Stimulated activated naive B cell treated with anti-CD40 and anti-IgM and Interleukin-4, amounts not matched to agents 10 μg/mL and 1 μg/mL and 100 μg/mL, for 72 hours (primary cell): Measurements from ENCODE around the gene LACTB.

Experiments
- ATAC-seq, 2 donors: fragments of 150-1000 bp; cut with Tn5 transposase; replicated peaks; 2 replicates each; pipeline ENCODE4 v1.10.0; 2021; ENCODE audit warnings: moderate library complexity in 1 of 2
- DNase-seq: peaks from one replicate; pipeline ENCODE4 v3.0.0; 2021
- H3K27ac Mint-ChIP-seq: one replicate; pipeline ENCODE4 v1.8.0; 2022; ENCODE audit warnings: mild to moderate bottlenecking, mixed read lengths
- H3K27me3 Mint-ChIP-seq, 2 donors: one replicate each; pipeline ENCODE4 v1.8.0; 2022; ENCODE audit warnings: mixed read lengths in 2 of 2
- H3K36me3 Mint-ChIP-seq, 2 donors: one replicate each; pipeline ENCODE4 v1.8.0; 2022; ENCODE audit warnings: mixed read lengths in 2 of 2, mild to moderate bottlenecking in 1 of 2
- H3K4me1 Mint-ChIP-seq, 2 donors: one replicate each; pipeline ENCODE4 v1.8.0; 2022; ENCODE audit warnings: mixed read lengths in 2 of 2, mild to moderate bottlenecking in 1 of 2
- H3K4me3 Mint-ChIP-seq, 2 donors: one replicate each; pipeline ENCODE4 v1.8.0; 2022; ENCODE audit warnings: mild to moderate bottlenecking in 2 of 2, mixed read lengths in 2 of 2, moderate library complexity in 1 of 2
- H3K9me3 Mint-ChIP-seq, 2 donors: one replicate each; pipeline ENCODE4 v1.8.0; 2022; ENCODE audit warnings: mixed read lengths in 2 of 2, mild to moderate bottlenecking in 1 of 2

LACTB gene

DNA sequence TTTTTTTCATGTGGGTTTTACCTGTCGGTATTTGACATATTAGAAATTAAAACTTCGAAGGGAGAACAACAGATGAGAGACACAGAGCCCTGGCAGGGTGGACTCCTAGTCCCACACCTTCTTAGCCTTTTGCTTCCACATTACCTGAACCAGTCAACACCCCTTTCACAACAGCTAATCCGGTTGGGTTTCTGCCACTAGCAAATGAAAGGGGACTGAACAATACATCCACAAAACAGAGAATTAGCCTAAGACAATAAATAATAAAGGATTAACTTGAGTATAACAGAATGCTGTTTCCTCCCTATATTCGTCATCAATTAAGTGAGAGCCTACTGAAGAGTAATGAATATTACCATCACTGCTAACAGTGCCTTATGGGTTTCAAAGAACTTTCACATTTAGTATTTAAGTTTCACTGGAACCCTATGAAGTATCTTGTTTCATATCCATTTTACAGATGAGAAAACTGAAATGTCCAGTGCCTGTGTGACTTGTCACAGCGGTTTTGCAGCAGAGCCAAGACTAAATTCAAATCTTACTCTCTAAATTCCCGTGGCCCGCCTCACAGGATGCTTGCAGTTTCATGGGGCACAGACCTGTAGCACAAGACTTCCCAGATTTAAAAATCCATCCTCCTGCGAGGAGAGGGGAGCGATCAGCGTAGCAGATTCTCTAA, 66.7 kb downstream of the LACTB start:
- Mint-ChIP-seq H3K36me3 (peaks cover 17 to 21% of the 10 kb centered on the region in 2 donors), H3K4me1 (peaks cover 28 to 50% of the 10 kb centered on the region in 2 donors), H3K27me3 (no peaks in the 10 kb centered on the region), H3K27ac (peak overlapping the region; percentile 93), H3K9me3 (no peaks in the 10 kb centered on the region), H3K4me3 (peak overlapping the region; percentile 94 to 95)
- ATAC-seq (peak; percentile 6 to 12), DNase-seq (no peak)

DNA sequence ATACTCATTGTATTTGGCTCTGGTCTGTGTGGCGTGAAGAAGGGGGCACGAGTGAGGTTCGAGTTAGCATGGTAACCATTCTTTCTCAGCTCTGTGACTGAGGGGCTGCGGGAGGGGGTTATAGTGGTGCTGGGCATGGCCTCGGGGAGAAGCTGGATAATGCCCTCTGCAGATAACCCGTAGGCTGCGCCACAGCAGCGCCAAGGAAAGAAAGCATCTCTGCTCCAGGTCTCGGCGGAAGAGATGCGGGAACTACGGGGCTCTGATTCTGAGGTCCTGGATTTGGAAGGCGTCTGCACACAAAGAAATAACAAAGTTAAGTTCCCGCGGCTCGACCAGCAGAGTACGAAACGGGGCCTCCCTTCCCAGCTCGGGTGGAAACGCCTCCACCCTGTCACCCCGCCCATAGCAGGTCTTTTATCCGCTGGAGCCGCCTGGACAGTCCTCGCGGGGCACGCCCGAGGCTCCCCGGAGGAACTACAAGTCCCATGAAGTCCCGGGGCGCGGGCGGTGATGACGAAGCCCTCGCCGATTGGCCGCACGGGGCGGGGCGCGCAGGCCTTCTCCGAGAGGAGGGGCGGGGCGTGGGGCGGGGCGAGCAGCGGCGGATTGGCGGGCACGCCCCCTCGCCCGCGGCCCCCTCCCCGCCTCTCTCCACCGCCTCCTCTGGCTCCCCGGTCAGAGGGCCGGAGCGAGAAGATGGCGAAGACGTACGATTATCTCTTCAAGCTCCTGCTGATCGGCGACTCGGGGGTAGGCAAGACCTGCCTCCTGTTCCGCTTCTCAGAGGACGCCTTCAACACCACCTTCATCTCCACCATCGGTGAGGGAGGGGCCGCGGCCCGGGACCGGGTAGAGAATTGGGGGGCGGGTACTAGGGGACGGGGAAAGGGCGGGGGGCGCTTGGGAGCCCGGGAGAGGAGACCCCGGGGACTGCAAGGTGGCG, 67.5 kb downstream of the LACTB start, which contains the start of gene RAB8B:
Gene RAB8B, plus strand, starts transcription at position 681 of the 946 bp plus-strand sequence. Its CDS starts 19 bp downstream, at position 700.
- Mint-ChIP-seq H3K36me3 (peaks cover 19 to 27% of the 10 kb centered on the region in 2 donors), H3K9me3 (no peaks in the 10 kb centered on the region), H3K4me1 (peaks cover 31 to 57% of the 10 kb centered on the region in 2 donors), H3K27ac (peak within 1 kb of the TSS; percentile 94), H3K27me3 (no peaks in the 10 kb centered on the region), H3K4me3 (peak within 1 kb of the TSS; percentile 94 to 95)
- DNase-seq (peak; percentile 95), ATAC-seq (peak; percentile 83 to 89)

DNA sequence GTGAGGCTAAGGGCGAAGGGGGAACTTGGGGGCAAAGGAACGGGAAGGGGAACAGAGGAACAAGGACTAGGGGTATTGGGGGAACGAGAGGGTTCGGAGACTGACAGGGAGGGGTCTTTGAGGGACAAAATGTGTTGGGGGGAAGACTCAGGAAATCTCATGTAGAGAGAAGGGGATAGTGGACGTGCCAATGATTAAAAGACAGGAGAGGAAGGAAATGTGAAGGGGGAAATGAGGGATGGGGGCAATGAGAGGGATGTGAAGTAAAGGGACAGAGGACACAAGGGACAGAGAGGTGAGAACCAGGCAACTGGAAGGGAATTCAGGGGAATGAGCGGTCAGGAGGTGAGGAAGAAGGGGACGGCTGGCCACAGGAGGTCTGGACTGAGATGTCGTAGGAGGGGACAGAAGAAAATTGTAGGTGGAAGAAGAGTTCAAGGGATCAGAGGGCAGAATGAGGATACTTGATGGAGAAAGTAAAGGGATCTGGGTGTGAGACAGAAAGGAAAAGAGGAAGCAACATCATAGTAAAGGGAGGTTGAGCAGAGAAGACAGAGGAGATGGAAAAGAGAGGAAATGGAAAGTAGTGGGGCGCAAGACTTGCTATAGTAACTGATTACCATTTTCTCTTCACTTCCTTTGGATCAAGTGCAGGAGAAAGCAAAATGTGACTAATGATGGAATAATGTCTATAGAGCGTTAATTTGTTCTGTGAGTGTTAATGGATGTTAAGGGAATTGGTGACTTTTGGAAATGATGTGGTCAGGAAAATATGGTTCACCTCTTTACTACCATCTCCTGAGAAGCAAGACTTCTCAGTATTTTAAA, 68.5 kb downstream of the LACTB start:
- Mint-ChIP-seq H3K27me3 (no peaks in the 10 kb centered on the region), H3K4me1 (peaks cover 36 to 63% of the 10 kb centered on the region in 2 donors), H3K36me3 (peaks cover 20 to 30% of the 10 kb centered on the region in 2 donors), H3K9me3 (no peaks in the 10 kb centered on the region), H3K4me3 (peak overlapping the region; percentile 94 to 95), H3K27ac (peak overlapping the region; percentile 94)
- ATAC-seq (no peak), DNase-seq (no peak)

DNA sequence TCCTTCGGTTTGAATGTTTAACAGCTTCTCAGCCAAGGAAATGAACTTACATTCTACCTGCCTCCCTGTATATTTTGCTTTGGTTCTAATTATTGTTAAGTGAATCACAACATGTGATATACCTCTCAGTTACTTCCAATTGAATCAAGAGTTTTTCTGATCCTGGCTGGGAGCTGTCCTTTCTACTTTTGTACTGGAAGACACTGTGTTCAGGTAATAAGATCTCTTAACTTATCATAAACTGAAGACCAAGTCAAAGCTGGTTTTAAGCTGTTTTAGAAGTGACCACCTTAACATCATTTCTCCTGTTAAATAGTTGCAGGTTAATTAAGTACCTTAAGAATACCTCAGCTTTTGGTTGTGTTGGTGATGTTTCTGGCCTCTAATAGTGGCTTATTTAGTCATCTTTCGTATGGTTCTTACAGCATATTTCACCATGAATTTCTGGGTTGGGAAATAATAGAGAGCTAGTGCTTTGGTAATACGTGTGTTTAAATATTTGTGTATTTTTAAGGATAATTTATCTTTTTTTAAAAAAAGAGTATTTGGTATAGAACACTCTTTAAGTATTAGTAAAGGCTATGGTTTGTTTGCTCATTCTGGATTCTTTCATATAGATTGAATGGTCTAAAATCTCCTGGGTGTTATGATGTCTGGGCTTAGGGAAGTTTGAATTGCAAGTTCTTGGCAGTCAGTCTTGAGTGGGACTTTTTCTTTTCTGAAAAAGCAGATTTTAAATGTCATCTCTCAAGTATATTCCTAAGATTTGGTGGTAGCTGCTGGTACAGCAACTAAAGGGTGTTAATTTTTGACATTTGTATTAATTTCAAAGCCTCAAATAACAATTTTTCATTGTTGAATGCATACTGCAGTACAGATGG, 69.3 kb downstream of the LACTB start:
- no peaks in the 10 kb centered on the region for H3K9me3 Mint-ChIP-seq
- peaks cover 41 to 72% of the 10 kb centered on the region in 2 donors for H3K4me1 Mint-ChIP-seq
- peak overlapping the region; percentile 94 to 95 for H3K4me3 Mint-ChIP-seq
- no peak for ATAC-seq
- no peaks in the 10 kb centered on the region for H3K27me3 Mint-ChIP-seq
- peak overlapping the region; percentile 98 for H3K27ac Mint-ChIP-seq
- no peak for DNase-seq
- peaks cover 26 to 37% of the 10 kb centered on the region in 2 donors for H3K36me3 Mint-ChIP-seq
